Epidermal melanocyte (primary cell): ENCODE data around the gene ELF1.
"Not testable (repeated sequence)": the region's sequence is repeated elsewhere in the genome, so short reads cannot be mapped to it uniquely, and the experiment has no call there.

ENCODE experiments used
- DNase-seq: peaks from one replicate; pipeline ENCODE4 v3.0.0; 2011; ENCODE audit warnings: low spot score; ENCODE audit not compliant: insufficient read length

The ELF1 gene

DNA sequence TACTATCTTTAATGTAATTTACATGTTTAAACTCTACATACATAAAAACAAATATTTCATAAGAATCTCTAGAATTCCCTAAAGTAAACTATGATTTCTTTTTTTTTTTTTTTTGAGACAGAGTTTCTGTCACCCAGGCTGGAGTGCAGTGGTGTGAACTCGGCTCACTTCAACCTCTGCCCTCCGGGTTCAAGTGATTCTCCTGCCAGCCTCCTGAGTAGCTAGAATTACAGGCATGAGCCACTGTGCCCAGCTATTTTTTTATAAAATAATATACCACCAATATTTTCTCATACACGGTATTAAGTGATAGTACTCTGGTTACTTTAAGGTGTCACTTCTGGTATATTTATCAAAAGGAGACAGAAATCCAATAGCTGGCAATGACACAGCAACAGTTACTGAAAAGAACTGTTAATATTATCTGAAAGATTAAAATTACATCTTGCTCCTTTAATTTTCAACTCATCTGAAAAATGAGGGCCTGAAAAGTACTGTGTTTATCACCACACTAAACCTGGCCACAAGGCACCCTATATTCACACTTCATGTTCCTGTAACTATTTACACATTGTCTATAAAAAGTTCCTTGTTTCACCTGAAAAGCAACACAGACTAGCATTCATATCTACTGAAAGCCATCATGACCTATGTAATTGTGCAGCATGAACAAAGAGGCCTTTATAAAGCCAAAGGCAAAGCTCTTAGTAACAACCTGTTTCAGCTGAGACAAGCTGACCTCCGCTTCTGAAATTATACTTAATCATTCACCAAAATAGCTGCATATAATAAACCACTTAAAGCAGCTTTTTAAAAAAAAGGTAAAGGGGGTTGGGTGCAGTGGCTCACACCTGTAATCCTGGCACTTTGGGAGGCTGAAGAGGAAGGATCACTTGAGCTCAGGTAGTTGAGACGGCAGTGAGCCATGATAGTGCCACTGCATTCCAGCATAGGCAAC, 123.6 kb downstream of the ELF1 start:
- no peak for DNase-seq

DNA sequence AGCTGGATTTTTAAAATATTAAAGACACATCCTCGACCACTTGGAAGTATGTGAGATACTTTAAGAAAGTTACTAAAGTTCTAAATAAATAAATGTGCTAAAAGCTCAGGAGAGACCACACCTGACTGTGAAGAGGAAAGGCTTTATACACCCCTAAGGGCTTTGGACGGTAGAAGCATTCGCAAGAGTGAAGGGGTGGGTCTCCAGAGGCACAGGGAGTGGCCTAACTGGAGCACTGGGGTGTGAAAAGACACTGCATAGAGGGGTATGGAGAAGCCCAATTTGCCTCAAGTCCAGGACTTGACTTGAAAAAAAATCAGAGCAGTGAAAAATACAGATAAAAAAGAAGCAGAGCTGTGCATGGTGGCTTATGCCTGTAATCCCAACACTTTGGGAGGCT, 125.5 kb downstream of the ELF1 start:
- DNase-seq = not testable (repeated sequence)

DNA sequence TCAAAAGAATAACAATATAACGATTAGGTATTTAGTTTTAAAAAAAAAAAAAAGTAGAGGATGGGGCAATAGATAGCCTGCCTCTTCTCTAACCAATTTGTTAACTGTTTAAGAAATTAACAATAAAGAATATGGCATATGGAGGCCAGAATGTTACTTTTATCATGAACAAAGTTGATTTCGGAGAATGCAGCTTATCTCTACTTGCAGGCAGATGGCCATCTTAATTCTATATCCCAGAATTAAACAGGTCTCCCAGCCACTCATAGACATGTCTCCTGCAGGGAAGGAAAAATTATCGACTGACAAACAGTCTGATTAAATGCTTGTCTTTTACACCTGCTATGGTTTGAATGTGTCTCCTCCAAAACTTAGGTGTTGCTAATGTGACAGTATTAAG, 133.1 kb downstream of the ELF1 start:
- no peak for DNase-seq

DNA sequence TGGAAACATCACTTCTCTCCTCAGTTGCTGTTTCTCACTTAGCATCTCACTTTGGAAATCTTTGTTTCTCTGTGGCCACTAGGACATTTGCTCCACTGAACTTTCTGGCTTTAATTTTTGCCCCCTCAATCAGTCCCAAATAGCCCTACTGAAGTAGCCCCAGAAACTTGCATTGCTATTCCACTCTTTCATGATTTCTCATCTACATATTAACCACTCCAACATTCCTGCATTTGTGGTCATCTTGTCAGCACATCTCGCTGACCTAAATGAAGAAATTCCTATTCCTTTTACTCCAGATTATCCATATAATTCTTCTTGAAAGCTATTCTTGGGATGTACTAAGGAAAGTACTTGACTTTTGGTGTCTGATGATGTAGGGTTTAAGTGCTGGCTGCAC, 134.9 kb downstream of the ELF1 start:
- not testable (repeated sequence) for DNase-seq
